HL-60 (cell line): ENCODE data around the gene SRBD1.

ENCODE experiments used
- GABPA ChIP-seq: IDR thresholded peaks from 2 replicates; pipeline ENCODE4 v1.6.1; 2012; ENCODE audit warnings: low read depth
- POLR2AphosphoS5 ChIP-seq: IDR thresholded peaks from 2 replicates; pipeline ENCODE4 v1.6.1; 2012; ENCODE audit warnings: low read depth
- REST ChIP-seq: IDR thresholded peaks from 2 replicates; pipeline ENCODE4 v1.6.1; 2012; ENCODE audit warnings: low read depth; ENCODE audit not compliant: insufficient replicate concordance
- SPI1 ChIP-seq: IDR thresholded peaks from 2 replicates; pipeline ENCODE4 v1.6.1; 2012; ENCODE audit warnings: low read depth, mild to moderate bottlenecking, borderline replicate concordance
- TF ChIP-seq, protein P1 (sequence below): IDR thresholded peaks from one replicate; pipeline ENCODE4 v1.5.1; 2011; ENCODE audit warnings: low read length, control low read depth, inconsistent platforms; ENCODE audit not compliant: insufficient read depth

DNA sequence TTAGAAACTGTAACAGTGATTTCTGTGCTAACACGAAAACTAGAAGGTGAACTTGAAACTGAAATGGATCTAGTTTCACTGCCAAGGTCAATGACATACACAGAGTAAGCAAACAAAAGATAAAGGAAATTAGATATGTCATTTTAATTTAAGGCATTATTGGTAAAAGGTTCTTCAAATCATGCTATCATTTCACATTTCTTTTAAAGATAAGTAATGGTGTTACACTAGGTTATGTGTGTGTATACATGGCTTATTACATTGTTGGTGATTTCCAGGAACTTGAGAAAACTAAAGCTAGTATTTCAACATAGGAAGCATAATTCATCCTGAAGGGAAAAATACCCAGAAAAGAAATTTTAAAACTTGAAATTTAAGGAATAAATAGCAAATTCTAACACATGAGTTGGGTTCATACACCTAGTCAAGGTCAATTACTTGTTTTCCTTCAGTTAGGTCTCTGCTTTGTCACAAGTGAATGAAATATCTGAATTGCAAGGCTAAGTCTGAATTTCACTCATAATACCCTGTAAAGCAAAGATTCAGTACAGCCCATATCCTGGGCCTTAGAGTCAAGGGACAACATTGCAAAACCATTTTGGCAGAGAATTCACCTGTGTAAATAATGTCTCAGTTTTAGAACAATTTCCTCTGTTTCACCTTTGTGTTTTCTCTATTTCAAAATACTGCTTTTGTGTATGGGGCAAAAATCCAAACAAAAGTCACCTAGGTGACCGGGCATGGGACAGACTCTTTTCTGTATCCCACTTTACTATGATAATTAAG is 141.6 kb downstream of the SRBD1 start:
- TF ChIP-seq, protein P1, sequence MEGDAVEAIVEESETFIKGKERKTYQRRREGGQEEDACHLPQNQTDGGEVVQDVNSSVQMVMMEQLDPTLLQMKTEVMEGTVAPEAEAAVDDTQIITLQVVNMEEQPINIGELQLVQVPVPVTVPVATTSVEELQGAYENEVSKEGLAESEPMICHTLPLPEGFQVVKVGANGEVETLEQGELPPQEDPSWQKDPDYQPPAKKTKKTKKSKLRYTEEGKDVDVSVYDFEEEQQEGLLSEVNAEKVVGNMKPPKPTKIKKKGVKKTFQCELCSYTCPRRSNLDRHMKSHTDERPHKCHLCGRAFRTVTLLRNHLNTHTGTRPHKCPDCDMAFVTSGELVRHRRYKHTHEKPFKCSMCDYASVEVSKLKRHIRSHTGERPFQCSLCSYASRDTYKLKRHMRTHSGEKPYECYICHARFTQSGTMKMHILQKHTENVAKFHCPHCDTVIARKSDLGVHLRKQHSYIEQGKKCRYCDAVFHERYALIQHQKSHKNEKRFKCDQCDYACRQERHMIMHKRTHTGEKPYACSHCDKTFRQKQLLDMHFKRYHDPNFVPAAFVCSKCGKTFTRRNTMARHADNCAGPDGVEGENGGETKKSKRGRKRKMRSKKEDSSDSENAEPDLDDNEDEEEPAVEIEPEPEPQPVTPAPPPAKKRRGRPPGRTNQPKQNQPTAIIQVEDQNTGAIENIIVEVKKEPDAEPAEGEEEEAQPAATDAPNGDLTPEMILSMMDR = no peak
- TF ChIP-seq SPI1 (no peak), GABPA (no peak), POLR2AphosphoS5 (no peak), REST (no peak)
